ENCODE data around the gene PKN3.
A peak's percentile ranks its signal among the peaks of the same experiment; 100 is the strongest.
"Not testable (repeated sequence)": the region's sequence is repeated elsewhere in the genome, so short reads cannot be mapped to it uniquely, and the experiment has no call there.

PKN3 gene

DNA sequence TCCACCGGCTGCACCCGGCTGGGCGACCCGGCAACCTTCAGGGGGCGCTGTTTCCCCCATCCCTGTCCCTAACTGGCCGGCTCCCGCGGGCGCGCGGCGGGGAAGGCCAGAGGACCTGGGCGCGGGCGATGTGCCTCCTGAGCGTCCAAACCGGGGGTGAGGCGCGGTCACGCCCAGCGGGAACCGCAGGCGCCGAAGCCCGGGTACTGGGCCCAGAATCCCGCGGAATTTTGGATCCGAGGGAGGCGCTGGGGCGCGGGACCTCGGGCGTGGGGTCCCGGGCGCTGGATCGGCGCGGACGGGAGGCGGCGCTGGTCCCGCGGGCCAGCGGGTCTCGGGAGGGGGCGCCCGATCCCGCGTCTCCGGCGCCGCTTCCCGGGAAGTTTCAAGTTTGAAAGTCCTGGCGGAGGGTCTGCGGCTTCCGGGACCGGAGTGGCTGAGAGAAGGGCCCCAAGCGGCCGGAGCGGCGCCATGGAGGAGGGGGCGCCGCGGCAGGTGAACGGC, at the start of gene PKN3:
TSS of gene PKN3 (plus strand) at position 59 of the 504 bp plus-strand sequence. CDS start at position 472, 413 bp downstream.
- Histone ChIP-seq H3K4me3 (ENCODE audit: low read length in 2 of 2) (peak within 1 kb of the TSS; percentile 65 to 76), H3K4me1 (ENCODE audit: control insufficient read depth, insufficient read depth, low read length) (peaks cover 11% of the 10 kb centered on the region), H3K9ac (ENCODE audit: low read length in 2 of 2) (peak within 1 kb of the TSS; percentile 42 to 55), H3K36me3 (ENCODE audit: control insufficient read depth in 2 of 2, insufficient read depth in 2 of 2, low read length in 2 of 2) (no peaks in the 10 kb centered on the region), H3K27ac (ENCODE audit: low read length) (no peak within 1 kb of the TSS), H3K27me3 (ENCODE audit: control insufficient read depth in 1 of 2, insufficient read depth in 2 of 2, low read length in 2 of 2) (no peaks in the 10 kb centered on the region), H3K9me3 (ENCODE audit: control insufficient read depth in 2 of 2, low read length in 2 of 2) (no peaks in the 10 kb centered on the region)

DNA sequence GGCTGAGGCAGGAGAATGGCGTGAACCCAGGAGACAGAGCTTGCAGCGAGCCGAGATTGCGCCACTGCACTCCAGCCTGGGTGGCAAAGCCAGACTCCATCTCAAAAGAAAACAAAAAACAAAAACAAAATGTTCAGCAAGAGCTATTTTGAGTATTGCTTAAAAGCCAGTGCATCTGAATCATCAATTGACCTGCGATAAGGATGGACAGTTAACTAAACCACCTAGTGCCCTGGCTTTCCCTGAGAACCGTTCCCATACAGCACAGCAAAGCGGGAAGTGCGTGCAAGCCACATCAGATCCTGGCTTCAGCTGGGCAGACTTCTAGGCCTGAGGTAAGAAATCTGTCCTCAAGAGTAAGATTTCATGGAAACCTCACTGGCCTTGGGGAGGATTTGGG, 48.4 kb upstream of the PKN3 start:
- Histone ChIP-seq H3K27ac (ENCODE audit: low read length) (no peak overlapping the region), H3K4me1 (ENCODE audit: control insufficient read depth, insufficient read depth, low read length) (peaks cover 3% of the 10 kb centered on the region), H3K4me3 (ENCODE audit: low read length in 2 of 2) (no peak overlapping the region), H3K9me3 (ENCODE audit: control insufficient read depth in 2 of 2, low read length in 2 of 2) (no peaks in the 10 kb centered on the region), H3K36me3 (ENCODE audit: control insufficient read depth in 2 of 2, insufficient read depth in 2 of 2, low read length in 2 of 2) (no peaks in the 10 kb centered on the region), H3K27me3 (ENCODE audit: control insufficient read depth in 1 of 2, insufficient read depth in 2 of 2, low read length in 2 of 2) (no peaks in the 10 kb centered on the region), H3K9ac (ENCODE audit: low read length in 2 of 2) (no peak overlapping the region)

DNA sequence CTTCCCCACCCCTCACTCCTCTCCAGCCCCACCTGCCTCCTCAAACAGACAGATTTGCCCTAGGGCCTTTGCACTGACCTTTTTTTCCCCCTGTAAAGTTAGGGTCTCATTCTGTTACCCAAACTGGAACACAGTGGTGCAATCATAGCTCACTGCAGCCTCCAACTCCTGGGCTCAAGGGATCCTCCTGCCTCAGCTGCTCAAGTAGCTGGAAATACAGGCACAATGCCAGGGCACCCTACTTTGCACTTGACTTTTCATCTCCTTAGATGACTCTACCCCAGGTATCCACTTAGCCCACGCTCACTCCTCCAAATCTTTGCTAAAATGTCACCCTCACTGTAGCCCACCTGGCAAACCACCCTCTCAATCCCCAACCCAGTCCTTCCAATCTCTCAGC, 47.8 kb upstream of the PKN3 start:
- Histone ChIP-seq H3K27me3 (ENCODE audit: control insufficient read depth in 1 of 2, insufficient read depth in 2 of 2, low read length in 2 of 2) (no peaks in the 10 kb centered on the region), H3K4me1 (ENCODE audit: control insufficient read depth, insufficient read depth, low read length) (peaks cover 3% of the 10 kb centered on the region), H3K4me3 (ENCODE audit: low read length in 2 of 2) (no peak overlapping the region), H3K36me3 (ENCODE audit: control insufficient read depth in 2 of 2, insufficient read depth in 2 of 2, low read length in 2 of 2) (no peaks in the 10 kb centered on the region), H3K9ac (ENCODE audit: low read length in 2 of 2) (no peak overlapping the region), H3K27ac (ENCODE audit: low read length) (no peak overlapping the region), H3K9me3 (ENCODE audit: control insufficient read depth in 2 of 2, low read length in 2 of 2) (no peaks in the 10 kb centered on the region)

DNA sequence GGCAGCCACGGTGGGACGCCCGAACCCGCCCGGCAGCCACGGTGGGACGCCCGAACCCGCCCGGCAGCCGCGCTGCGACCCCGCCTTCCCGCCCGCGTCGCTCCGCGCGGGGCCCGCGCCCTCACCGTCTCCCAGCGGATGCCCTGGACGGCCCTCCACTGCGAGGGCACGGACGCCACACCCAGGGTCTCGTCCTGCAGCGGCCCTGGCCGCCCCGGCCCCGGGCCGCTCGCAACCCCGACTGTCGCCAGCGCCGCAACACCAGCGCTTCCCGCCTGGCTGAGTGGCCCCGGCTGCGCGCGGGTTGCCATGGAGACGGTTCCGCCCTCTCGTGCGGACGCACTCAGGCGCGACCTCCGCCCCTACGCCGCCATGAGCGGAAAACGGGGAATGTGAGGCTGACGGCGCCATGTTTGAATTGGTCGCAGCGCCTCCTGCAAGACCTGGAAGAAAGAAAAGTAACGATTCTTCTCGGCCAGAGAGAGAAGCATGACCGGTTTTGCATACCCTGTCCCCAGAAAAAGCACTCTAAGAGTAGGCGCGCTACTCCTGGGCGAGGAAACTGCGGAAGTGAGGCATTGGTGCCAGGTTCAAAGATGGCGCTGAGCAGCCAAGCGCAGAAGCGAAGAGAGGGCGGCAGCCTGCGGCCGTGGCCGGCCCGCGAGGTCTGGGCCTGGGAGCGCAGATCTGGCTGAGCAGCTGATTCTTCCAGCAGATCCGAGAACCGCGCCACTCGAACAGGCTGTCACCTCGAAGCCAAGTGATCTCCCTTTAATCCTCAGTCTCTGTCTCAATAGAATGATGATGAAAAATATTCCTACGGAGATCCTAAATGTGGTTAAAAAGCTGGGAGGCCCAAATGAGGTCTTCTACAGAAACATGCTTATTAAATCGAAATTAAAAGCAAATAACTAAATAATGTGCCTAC, 45.6 kb upstream of the PKN3 start, which contains the start of gene DYNC2I2:
TSS of gene DYNC2I2 (minus strand) at position 432 of the 928 bp plus-strand sequence. CDS start at position 311, 121 bp downstream.
- Histone ChIP-seq H3K4me1 (ENCODE audit: control insufficient read depth, insufficient read depth, low read length) (peaks cover 3% of the 10 kb centered on the region), H3K4me3 (ENCODE audit: low read length in 2 of 2) (peak within 1 kb of the TSS; percentile 62 to 85), H3K27ac (ENCODE audit: low read length) (peak within 1 kb of the TSS; percentile 99), H3K9me3 (ENCODE audit: control insufficient read depth in 2 of 2, low read length in 2 of 2) (no peaks in the 10 kb centered on the region), H3K36me3 (ENCODE audit: control insufficient read depth in 2 of 2, insufficient read depth in 2 of 2, low read length in 2 of 2) (no peaks in the 10 kb centered on the region), H3K9ac (ENCODE audit: low read length in 2 of 2) (peak within 1 kb of the TSS; percentile 76 to 98), H3K27me3 (ENCODE audit: control insufficient read depth in 1 of 2, insufficient read depth in 2 of 2, low read length in 2 of 2) (no peaks in the 10 kb centered on the region)

DNA sequence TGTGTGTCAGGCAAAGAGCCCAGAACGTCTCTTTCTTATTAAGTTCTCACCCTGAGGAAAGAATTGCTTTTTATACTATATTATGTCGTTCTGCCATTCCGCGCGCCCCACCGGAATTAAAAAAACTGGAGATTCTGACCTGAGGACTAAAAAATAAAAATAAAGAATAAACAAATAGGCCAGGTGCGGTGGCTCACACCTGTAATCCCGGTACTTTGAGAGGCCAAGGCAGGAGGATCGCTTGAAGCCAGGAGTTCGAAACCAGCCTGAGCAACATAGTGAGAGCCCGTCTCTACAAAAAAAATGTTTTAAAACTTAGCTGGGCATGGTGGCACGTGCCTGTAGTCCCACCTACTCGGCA, 45.0 kb upstream of the PKN3 start:
- H3K9me3 ChIP-seq (ENCODE audit: control insufficient read depth in 2 of 2, low read length in 2 of 2), result no peaks in the 10 kb centered on the region
- peak overlapping the region; percentile 76 to 98 for H3K9ac ChIP-seq (ENCODE audit: low read length in 2 of 2)
- peak overlapping the region in 1 of 2 donors; percentile 85 for H3K4me3 ChIP-seq (ENCODE audit: low read length in 2 of 2)
- H3K27me3 ChIP-seq (ENCODE audit: control insufficient read depth in 1 of 2, insufficient read depth in 2 of 2, low read length in 2 of 2), result no peaks in the 10 kb centered on the region
- H3K27ac ChIP-seq (ENCODE audit: low read length), result peak overlapping the region; percentile 99
- H3K4me1 ChIP-seq (ENCODE audit: control insufficient read depth, insufficient read depth, low read length), result no peaks in the 10 kb centered on the region
- H3K36me3 ChIP-seq (ENCODE audit: control insufficient read depth in 2 of 2, insufficient read depth in 2 of 2, low read length in 2 of 2), result no peaks in the 10 kb centered on the region

DNA sequence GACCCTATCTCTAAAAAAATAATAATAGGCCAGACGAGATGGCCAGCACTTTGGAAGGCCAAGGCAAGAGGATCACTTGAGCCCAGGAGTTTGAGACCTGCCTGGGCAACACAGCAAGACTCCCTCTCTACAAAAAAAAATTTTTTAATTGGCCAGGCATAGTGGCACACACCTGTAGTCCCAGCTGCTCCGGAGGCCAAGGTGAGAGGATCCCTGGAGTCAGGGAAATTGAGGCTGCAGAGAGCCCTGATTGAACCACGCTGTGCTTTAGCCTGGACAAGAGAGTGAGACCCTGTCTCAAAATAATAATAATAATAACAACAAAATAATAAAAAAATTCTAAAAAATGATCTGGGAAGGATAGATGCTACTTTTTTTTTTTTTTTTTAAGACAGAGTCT, 44.5 kb upstream of the PKN3 start:
- Histone ChIP-seq H3K27me3 (ENCODE audit: control insufficient read depth in 1 of 2, insufficient read depth in 2 of 2, low read length in 2 of 2) (no peaks in the 10 kb centered on the region), H3K36me3 (ENCODE audit: control insufficient read depth in 2 of 2, insufficient read depth in 2 of 2, low read length in 2 of 2) (no peaks in the 10 kb centered on the region), H3K4me3 (ENCODE audit: low read length in 2 of 2) (no peak overlapping the region)

DNA sequence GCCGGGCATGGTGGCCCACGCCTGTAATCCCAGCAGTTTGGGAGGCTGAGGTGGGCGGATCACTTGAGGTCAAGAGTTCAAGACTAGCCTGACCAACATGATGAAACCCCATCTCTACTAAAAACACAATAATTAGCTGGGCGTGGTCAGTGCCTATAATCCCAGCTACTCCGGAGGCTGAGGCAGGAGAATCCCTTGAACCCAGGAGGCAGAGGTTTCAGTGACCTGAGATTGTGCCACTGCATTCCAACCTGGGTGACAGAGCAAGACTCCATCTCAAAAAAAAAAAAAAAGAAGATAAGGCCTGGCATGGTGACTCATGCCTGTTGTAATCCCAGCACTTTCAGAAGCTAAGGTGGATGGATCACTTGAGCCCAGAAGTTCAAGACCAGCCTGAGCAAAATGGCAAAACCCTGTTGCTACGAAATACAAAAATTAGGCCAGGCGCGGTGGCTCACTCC, 35.8 kb upstream of the PKN3 start:
- H3K27ac ChIP-seq (ENCODE audit: low read length); H3K9me3 ChIP-seq (ENCODE audit: control insufficient read depth in 2 of 2, low read length in 2 of 2); H3K4me1 ChIP-seq (ENCODE audit: control insufficient read depth, insufficient read depth, low read length); H3K9ac ChIP-seq (ENCODE audit: low read length in 2 of 2); H3K4me3 ChIP-seq (ENCODE audit: low read length in 2 of 2); H3K36me3 ChIP-seq (ENCODE audit: control insufficient read depth in 2 of 2, insufficient read depth in 2 of 2, low read length in 2 of 2); H3K27me3 ChIP-seq (ENCODE audit: control insufficient read depth in 1 of 2, insufficient read depth in 2 of 2, low read length in 2 of 2): not testable (repeated sequence)

More for the DNA sequence above, 44.5 kb upstream of the PKN3 start:
- Histone ChIP-seq H3K27ac (ENCODE audit: low read length) (no peak overlapping the region), H3K9me3 (ENCODE audit: control insufficient read depth in 2 of 2, low read length in 2 of 2) (no peaks in the 10 kb centered on the region), H3K4me1 (ENCODE audit: control insufficient read depth, insufficient read depth, low read length) (no peaks in the 10 kb centered on the region), H3K9ac (ENCODE audit: low read length in 2 of 2) (no peak overlapping the region)

DNA sequence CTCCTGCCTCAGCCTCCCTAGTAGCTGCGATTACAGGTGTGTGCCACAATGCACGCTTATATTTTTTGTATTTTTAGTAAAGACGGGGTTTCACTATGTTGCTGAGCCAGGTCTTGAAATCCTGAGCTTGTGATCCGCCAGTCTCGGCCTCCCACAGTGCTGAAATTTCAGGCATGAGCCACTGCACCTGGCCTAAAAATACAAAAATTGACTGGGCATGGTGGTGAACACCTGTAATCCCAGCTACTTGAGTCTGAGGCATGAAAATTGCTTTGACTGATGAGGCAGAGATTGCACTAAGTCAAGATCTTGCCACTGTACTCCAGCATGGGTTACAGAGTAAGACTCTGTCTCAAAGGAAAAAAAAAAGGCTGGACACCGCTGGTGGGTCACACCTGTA, 32.5 kb upstream of the PKN3 start:
- Histone ChIP-seq H3K4me1 (ENCODE audit: control insufficient read depth, insufficient read depth, low read length) (no peaks in the 10 kb centered on the region), H3K4me3 (ENCODE audit: low read length in 2 of 2) (no peak overlapping the region), H3K27ac (ENCODE audit: low read length) (no peak overlapping the region), H3K9ac (ENCODE audit: low read length in 2 of 2) (no peak overlapping the region), H3K27me3 (ENCODE audit: control insufficient read depth in 1 of 2, insufficient read depth in 2 of 2, low read length in 2 of 2) (no peaks in the 10 kb centered on the region), H3K9me3 (ENCODE audit: control insufficient read depth in 2 of 2, low read length in 2 of 2) (no peaks in the 10 kb centered on the region), H3K36me3 (ENCODE audit: control insufficient read depth in 2 of 2, insufficient read depth in 2 of 2, low read length in 2 of 2) (no peaks in the 10 kb centered on the region)

DNA sequence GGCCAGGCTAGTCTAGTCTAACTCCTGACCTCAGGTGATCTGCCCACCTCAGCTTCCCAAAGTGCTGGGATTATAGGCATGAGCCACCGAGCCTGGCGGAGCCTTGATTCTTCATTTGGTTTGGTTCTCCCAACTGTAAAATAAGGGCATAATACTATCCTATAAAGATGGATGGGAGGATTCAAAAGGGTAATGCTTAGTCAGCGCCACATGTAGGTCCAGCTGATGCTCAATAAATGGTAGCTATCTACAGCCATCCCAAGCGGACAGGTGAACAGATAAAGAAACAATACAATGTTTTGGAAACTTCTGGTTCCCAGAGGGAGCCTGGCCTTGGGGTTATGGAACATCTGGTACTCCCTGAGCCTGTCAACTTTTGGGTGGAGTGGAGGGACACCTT, 26.9 kb upstream of the PKN3 start:
- Histone ChIP-seq H3K9ac (ENCODE audit: low read length in 2 of 2) (no peak overlapping the region), H3K27ac (ENCODE audit: low read length) (no peak overlapping the region), H3K4me1 (ENCODE audit: control insufficient read depth, insufficient read depth, low read length) (no peaks in the 10 kb centered on the region), H3K4me3 (ENCODE audit: low read length in 2 of 2) (no peak overlapping the region), H3K9me3 (ENCODE audit: control insufficient read depth in 2 of 2, low read length in 2 of 2) (no peaks in the 10 kb centered on the region), H3K36me3 (ENCODE audit: control insufficient read depth in 2 of 2, insufficient read depth in 2 of 2, low read length in 2 of 2) (no peaks in the 10 kb centered on the region), H3K27me3 (ENCODE audit: control insufficient read depth in 1 of 2, insufficient read depth in 2 of 2, low read length in 2 of 2) (no peaks in the 10 kb centered on the region)

DNA sequence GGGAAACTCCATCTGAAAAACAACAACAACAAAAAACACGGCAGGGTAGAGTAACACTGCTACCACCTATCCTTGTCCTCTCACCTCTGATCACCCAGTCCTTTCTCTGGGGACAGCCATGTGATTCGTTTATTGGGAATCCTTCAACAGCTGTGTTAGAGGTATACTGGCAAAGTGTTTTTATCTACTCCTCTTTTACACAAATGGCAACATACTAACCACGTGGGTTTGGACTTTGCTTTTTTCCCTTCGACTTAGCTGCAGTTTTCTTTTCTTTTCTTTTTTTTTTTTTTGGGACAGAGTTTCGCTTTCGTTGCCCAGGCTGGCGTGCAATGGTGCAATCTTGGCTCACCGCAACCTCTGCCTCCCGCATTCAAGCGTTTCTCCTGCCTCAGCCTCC, 24.5 kb upstream of the PKN3 start:
- H3K9ac ChIP-seq (ENCODE audit: low read length in 2 of 2), result no peak overlapping the region
- H3K27ac ChIP-seq (ENCODE audit: low read length), result no peak overlapping the region
- H3K4me3 ChIP-seq (ENCODE audit: low read length in 2 of 2), result no peak overlapping the region

More for the DNA sequence above, 24.5 kb upstream of the PKN3 start:
- H3K4me1 ChIP-seq (ENCODE audit: control insufficient read depth, insufficient read depth, low read length), result no peaks in the 10 kb centered on the region
- H3K27me3 ChIP-seq (ENCODE audit: control insufficient read depth in 1 of 2, insufficient read depth in 2 of 2, low read length in 2 of 2), result no peaks in the 10 kb centered on the region
- H3K36me3 ChIP-seq (ENCODE audit: control insufficient read depth in 2 of 2, insufficient read depth in 2 of 2, low read length in 2 of 2), result no peaks in the 10 kb centered on the region
- H3K9me3 ChIP-seq (ENCODE audit: control insufficient read depth in 2 of 2, low read length in 2 of 2), result no peaks in the 10 kb centered on the region
